Measurements from ENCODE around the gene SUMO3. TPM values are rescaled to one million over a fixed set of nuclear protein-coding genes. Genes with fewer than 3 reads are reported as not detected.
"Not testable (repeated sequence)": the region's sequence is repeated elsewhere in the genome, so short reads cannot be mapped to it uniquely, and the experiment has no call there.

Gene SUMO3
- total RNA-seq, 1 donor from 2014 or later: 66.5 TPM

- DNase-seq: no peak
- no peak for ATAC-seq (ENCODE audit: poor library complexity)
- intact Hi-C loops (cut with DNase I): no loop called here
These were observed 16.5 kb upstream of the SUMO3 start for GRCh38 chr21:44834231-44834950.

- intact Hi-C loops (cut with DNase I): no loop called here
- no peak for DNase-seq
- no peak for ATAC-seq (ENCODE audit: poor library complexity)
These were observed 15.8 kb upstream of the SUMO3 start for GRCh38 chr21:44833663-44834062.

- intact Hi-C loops (cut with DNase I); DNase-seq; ATAC-seq (ENCODE audit: poor library complexity): not testable (repeated sequence)
These were observed 14.8 kb upstream of the SUMO3 start for GRCh38 chr21:44832516-44833255.

- no peak for DNase-seq
- no peak for ATAC-seq (ENCODE audit: poor library complexity)
- intact Hi-C loops (cut with DNase I): no loop called here
These were observed 13.5 kb upstream of the SUMO3 start for GRCh38 chr21:44831227-44831860.

- no peak for DNase-seq
- ATAC-seq (ENCODE audit: poor library complexity): no peak
- intact Hi-C loops (cut with DNase I): no loop called here
These were observed 11.7 kb upstream of the SUMO3 start for GRCh38 chr21:44829507-44830092.

- ATAC-seq (ENCODE audit: poor library complexity) (no peak), DNase-seq (no peak)
- intact Hi-C loops (cut with DNase I): no loop called here
These were observed 10.6 kb upstream of the SUMO3 start for GRCh38 chr21:44828362-44829056.

GRCh38 chr21:44823179-44823660 is 5.4 kb upstream of the SUMO3 start:
- DNase-seq: no peak
- intact Hi-C loops (cut with DNase I): no loop called here
- no peak for ATAC-seq (ENCODE audit: poor library complexity)

GRCh38 chr21:44822484-44823178 is 4.8 kb upstream of the SUMO3 start:
- ATAC-seq (ENCODE audit: poor library complexity): no peak
- intact Hi-C loops (cut with DNase I): no loop called here
- no peak for DNase-seq

GRCh38 chr21:44820851-44821250 is 3.0 kb upstream of the SUMO3 start:
- DNase-seq (no peak), ATAC-seq (ENCODE audit: poor library complexity) (no peak)
- intact Hi-C loops (cut with DNase I): no loop called here

GRCh38 chr21:44819283-44820243 is 1.7 kb upstream of the SUMO3 start:
- no peak for DNase-seq
- intact Hi-C loops (cut with DNase I): loop anchor here (5.0 kb wide), 1 partner anchor 118 kb away; no protein-coding TSS in a partner anchor
- ATAC-seq (ENCODE audit: poor library complexity): no peak

- intact Hi-C loops (cut with DNase I): loop anchor here (5.0 kb wide), 1 partner anchor 119 kb away; no protein-coding TSS in a partner anchor
- no peak for DNase-seq
- ATAC-seq (ENCODE audit: poor library complexity): no peak
These were observed 764 bp upstream of the SUMO3 start for GRCh38 chr21:44818640-44819011.

GRCh38 chr21:44817506-44817880 is 369 bp downstream of the SUMO3 start:
- intact Hi-C loops (cut with DNase I): loop anchor here (5.0 kb wide), 1 partner anchor 120 kb away; no protein-coding TSS in a partner anchor
- ATAC-seq (ENCODE audit: poor library complexity): peak; percentile 93
- peak; percentile 94 for DNase-seq

- DNase-seq (no peak), ATAC-seq (ENCODE audit: poor library complexity) (peak; percentile 1)
- intact Hi-C loops (cut with DNase I): loop anchor here (5.0 kb wide), 1 partner anchor 120 kb away; no protein-coding TSS in a partner anchor
These were observed 929 bp downstream of the SUMO3 start for GRCh38 chr21:44816761-44817505.

- ATAC-seq (ENCODE audit: poor library complexity) (no peak), DNase-seq (no peak)
- intact Hi-C loops (cut with DNase I): loop anchor here (5.0 kb wide), 1 partner anchor 121 kb away; no protein-coding TSS in a partner anchor
These were observed 1.8 kb downstream of the SUMO3 start for GRCh38 chr21:44815852-44816628.

- ATAC-seq (ENCODE audit: poor library complexity) (no peak), DNase-seq (no peak)
- intact Hi-C loops (cut with DNase I): loop anchor here (5.0 kb wide), 1 partner anchor 122 kb away; no protein-coding TSS in a partner anchor
These were observed 2.6 kb downstream of the SUMO3 start for GRCh38 chr21:44815225-44815624.
